Kidney (tissue), 14 donors: ENCODE measurements around the gene STPG2. TPM values are rescaled to one million over a fixed set of nuclear protein-coding genes. Genes with fewer than 3 reads are reported as not detected.

ENCODE experiments used
- DNase-seq, 5 donors: peaks; one replicate each; pipeline ENCODE4 v3.0.0-alpha.2; 2013 to 2020
- FAIRE-seq: peaks from 2 replicates; lab custom pipeline; 2012; peaks lifted over from hg19 to GRCh38; lab: Jason Lieb, UNC
- H3K27ac ChIP-seq, 2 donors: one replicate each; pipeline ENCODE4 v1.7.0; 2013; ENCODE audit warnings: low read depth in 2 of 2, low read length in 2 of 2, inconsistent platforms in 1 of 2
- H3K27me3 ChIP-seq: one replicate; pipeline ENCODE4 v1.7.1; 2013; ENCODE audit warnings: low read length, inconsistent platforms; ENCODE audit not compliant: control insufficient read depth, insufficient read depth
- H3K36me3 ChIP-seq, 3 donors: one replicate each; pipeline versions ENCODE4 v1.7.0 to v1.7.1; 2013; ENCODE audit warnings: low read length in 3 of 3, control low read depth in 1 of 3, inconsistent platforms in 1 of 3; ENCODE audit not compliant: insufficient read depth in 3 of 3, control insufficient read depth in 2 of 3
- H3K4me1 ChIP-seq, 3 donors: one replicate each; pipeline versions ENCODE4 v1.7.0 to v1.7.1; 2013; ENCODE audit warnings: low read length in 3 of 3, inconsistent platforms in 1 of 3, low read depth in 1 of 3; ENCODE audit not compliant: control insufficient read depth in 2 of 3, insufficient read depth in 2 of 3
- H3K4me3 ChIP-seq, 3 donors: one replicate each; pipeline versions ENCODE4 v1.7.0 to v1.8.1; 2013; ENCODE audit warnings: low read length in 3 of 3, control low read depth in 1 of 3, inconsistent platforms in 1 of 3
- H3K9ac ChIP-seq, 3 donors: one replicate each; pipeline versions ENCODE4 v1.7.0 to v1.7.1; 2013; ENCODE audit warnings: low read length in 3 of 3, control low read depth in 1 of 3, inconsistent platforms in 1 of 3
- H3K9me3 ChIP-seq, 3 donors: one replicate each; pipeline versions ENCODE4 v1.7.0 to v1.7.1; 2013; ENCODE audit warnings: low read length in 3 of 3, control low read depth in 1 of 3, inconsistent platforms in 1 of 3; ENCODE audit not compliant: control insufficient read depth in 2 of 3, insufficient read depth in 1 of 3
- CTCF ChIP-seq: IDR thresholded peaks from 3 replicates; pipeline ENCODE4 v1.5.1; 2012; ENCODE audit warnings: mild to moderate bottlenecking, moderate library complexity, borderline replicate concordance; ENCODE audit not compliant: insufficient read depth; ENCODE audit errors: extremely low read depth
- intact Hi-C: fragments of 100-400 bp; cut with DNase I; formaldehyde crosslinking; loops from one replicate; pipeline ENCODE4 v1.11.1; 2022
- polyA plus RNA-seq: library from polyadenylated mRNA; stranded (reverse); fragments of 350-450 nt; fragmentation: Illumina TruSeq; extraction: RNeasy Lipid Tissue Mini Kit (QIAGEN cat#74804); gene quantifications from one replicate; pipeline ENCODE4 v1.2.3, GENCODE V29; 2014; ENCODE audit warnings: low read depth, low replicate concordance; ENCODE audit not compliant: insufficient read depth
- total RNA-seq: library from RNA; stranded (reverse); fragmentation: NEBNext Ultra II Directional; extraction: Animal tissue kit (Norgen Biotek cat#: 25700); gene quantifications from one replicate; pipeline ENCODE4 v1.2.1, GENCODE V29; 2021
- donor health status: control.
- donor health status: control.
- donor health status: control.
- donor health status: control.
- donor health status: control.
- donor health status: DM: yes; HTN: yes; CAD: no.
- donor health status: Normal renal cell carcinoma (clear cell type).

STPG2 gene
- total and polyA plus RNA-seq, 2 donors from 2014 or later = 0.43 to 1.1 TPM

GRCh38 chr4:98117363-98117762 lies 25.9 kb downstream of the STPG2 start:
- Histone ChIP-seq H3K36me3 (no peaks in the 10 kb centered on the region), H3K9ac (no peak overlapping the region), H3K27ac (no peak overlapping the region), H3K4me3 (no peak overlapping the region), H3K4me1 (no peaks in the 10 kb centered on the region), H3K9me3 (peaks cover 0 to 14% (median 0%) of the 10 kb centered on the region in 3 donors), H3K27me3 (no peaks in the 10 kb centered on the region)
- intact Hi-C loops = no loop called here
- FAIRE-seq (no peak), DNase-seq (no peak)
- TF ChIP-seq CTCF = no peak

GRCh38 chr4:98113012-98113411 lies 30.3 kb downstream of the STPG2 start:
- no peaks in the 10 kb centered on the region for H3K4me1 ChIP-seq
- H3K4me3 ChIP-seq = no peak overlapping the region
- no peaks in the 10 kb centered on the region for H3K36me3 ChIP-seq
- no peak for FAIRE-seq
- intact Hi-C loops = no loop called here
- peak; percentile 16 for TF ChIP-seq CTCF
- peaks cover 0 to 2% (median 0%) of the 10 kb centered on the region in 3 donors for H3K9me3 ChIP-seq
- no peaks in the 10 kb centered on the region for H3K27me3 ChIP-seq
- DNase-seq = peak in 2 of 5 donors; percentile 21 to 43
- H3K9ac ChIP-seq = no peak overlapping the region
- H3K27ac ChIP-seq = no peak overlapping the region

GRCh38 chr4:98110929-98111328 lies 32.3 kb downstream of the STPG2 start:
- H3K4me3 ChIP-seq = no peak overlapping the region
- no peaks in the 10 kb centered on the region for H3K9me3 ChIP-seq
- intact Hi-C loops = no loop called here
- no peak overlapping the region for H3K9ac ChIP-seq
- FAIRE-seq (no peak), DNase-seq (no peak)
- H3K36me3 ChIP-seq = no peaks in the 10 kb centered on the region
- H3K27ac ChIP-seq = no peak overlapping the region
- no peaks in the 10 kb centered on the region for H3K4me1 ChIP-seq
- no peaks in the 10 kb centered on the region for H3K27me3 ChIP-seq
- TF ChIP-seq CTCF = no peak

- no peaks in the 10 kb centered on the region for H3K27me3 ChIP-seq
- intact Hi-C loops = no loop called here
- TF ChIP-seq CTCF = no peak
These were observed 33.1 kb downstream of the STPG2 start for GRCh38 chr4:98110214-98110613.

More at GRCh38 chr4:98110214-98110613, 33.1 kb downstream of the STPG2 start:
- H3K9me3 ChIP-seq = no peaks in the 10 kb centered on the region
- H3K4me3 ChIP-seq = no peak overlapping the region
- H3K9ac ChIP-seq = no peak overlapping the region
- DNase-seq (peak in 3 of 5 donors; percentile 12 to 53 (median 20)), FAIRE-seq (no peak)
- H3K36me3 ChIP-seq = no peaks in the 10 kb centered on the region
- no peaks in the 10 kb centered on the region for H3K4me1 ChIP-seq
- peak overlapping the region in 1 of 2 donors; percentile 6 for H3K27ac ChIP-seq
